HG03520 (cell line): ENCODE measurements around the gene YPEL1.
A peak's percentile ranks its signal among the peaks of the same experiment; 100 is the strongest.

Experiments used
- ATAC-seq: cut with Tn5 transposase; IDR thresholded peaks from one replicate; pipeline ENCODE4 v1.9.1; 2021; ENCODE audit warnings: mild to moderate bottlenecking, moderate library complexity; ENCODE audit not compliant: unreplicated experiment

YPEL1 gene

DNA sequence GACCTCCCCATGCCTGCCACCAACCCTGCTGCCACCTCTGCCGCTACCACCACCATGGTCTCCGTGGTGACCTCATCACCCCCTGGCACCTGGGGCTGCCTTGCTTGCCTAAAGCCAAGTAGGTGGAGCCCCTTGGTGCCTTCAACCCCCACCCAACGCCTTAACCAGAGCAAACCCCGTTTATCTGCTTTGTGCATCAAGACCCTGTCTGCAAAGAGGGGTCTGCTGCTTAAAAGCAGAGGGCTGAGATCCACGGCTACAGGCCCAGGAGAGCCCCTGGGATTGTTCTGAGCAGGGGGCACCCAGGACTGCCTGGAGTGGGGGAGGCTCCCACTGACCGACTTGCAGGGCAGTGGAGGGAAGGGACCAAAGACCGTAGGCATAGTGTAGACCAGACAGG, 74.7 kb downstream of the YPEL1 start:
- no peak for ATAC-seq

DNA sequence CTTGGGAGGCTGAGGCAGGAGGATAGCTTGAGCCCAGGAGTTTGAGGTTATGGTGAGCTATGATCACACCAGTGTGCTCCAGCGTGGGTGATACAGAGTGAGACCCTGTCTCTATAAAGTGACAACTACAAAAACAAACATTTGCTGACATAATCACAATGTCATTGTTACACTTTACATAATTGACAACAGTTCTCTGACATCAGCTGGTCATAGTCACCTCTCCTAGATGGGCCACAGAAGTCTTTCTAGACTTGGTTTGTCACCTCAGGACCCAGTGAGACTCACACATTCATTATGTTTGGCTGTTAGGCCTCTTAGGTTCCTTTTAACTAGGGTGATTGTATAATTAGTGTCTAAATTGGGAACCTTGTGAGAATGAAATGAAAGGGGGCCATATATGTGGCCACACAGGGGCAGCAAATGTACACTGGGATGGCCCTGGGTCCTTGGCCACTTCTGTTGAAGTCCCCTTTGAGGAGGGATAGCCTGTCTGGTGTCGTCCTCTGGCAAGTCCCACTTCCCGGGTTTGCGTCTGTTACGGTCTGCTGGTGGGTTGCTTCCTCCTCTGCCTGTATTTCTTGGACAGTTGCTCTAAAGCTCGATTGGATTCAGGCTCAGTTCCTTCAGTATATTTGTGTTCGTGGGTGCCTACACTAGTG, 75.6 kb downstream of the YPEL1 start:
- ATAC-seq = no peak

GRCh38 chr22:21657360-21658032, 78.1 kb downstream of the YPEL1 start:
- ATAC-seq = no peak

DNA sequence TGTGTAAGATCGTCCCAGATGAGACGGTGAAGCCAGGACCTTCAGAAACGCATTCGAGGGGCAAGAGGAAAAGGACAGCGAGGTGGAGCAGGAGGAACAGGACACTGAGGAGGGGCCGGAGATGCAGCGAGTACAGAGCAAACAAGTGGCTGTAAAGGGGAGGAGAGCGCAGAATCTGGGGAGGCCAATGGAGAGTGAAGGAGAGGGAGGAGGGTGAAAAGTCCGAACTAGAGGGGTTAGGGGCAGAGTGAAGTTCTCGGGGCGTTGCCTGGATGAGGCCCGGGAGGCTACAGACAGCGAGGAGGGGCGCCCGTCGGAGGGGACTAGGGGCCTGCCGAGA, 78.6 kb downstream of the YPEL1 start:
- no peak for ATAC-seq

DNA sequence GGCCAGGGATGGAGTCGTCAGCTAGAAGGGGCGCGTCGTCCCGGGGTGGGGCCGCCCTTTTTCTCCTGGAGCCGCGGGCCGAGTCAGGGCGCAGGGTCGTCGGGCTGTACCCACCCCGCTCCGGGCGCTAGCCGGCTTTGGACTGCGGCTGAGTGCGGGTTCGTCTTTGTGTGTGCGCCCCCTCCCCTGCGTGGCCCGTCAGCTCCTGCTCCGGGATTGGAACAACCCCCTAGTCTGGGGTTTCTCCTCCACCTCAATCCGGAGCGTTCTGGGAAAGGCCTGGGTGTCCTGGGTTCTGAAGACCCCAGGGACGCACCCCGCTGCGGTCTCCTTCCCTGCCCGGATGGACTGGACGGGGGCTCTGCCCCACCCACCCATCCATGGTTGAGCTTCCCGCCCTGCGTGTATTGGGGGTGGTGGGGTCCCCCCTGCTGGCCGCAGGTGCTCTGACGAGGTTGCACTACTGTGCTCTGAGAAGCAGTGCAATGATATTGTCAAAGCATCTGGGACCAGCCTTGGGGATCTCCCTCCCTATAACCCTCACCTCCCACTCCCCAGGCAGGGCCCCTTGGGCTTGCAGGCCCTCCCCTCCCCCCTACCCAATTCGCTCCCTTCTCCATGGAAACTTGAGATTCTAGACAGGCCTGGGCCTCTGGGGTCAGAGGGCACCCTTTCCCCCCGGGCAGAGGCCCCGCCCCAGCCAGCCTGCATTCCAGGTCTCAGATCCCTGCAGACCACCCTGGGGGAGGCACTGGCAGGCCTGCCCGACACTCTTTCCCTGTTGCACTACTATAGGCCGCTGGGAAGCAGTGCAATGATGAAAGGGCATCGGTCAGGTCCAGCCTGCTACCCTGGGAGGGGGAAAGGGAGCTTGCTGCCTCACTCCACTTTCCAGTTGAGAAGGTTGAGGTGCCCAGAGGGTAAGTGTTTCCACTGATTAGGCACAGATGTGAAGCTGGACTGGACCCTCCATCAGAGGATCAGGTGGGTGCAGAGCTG, 82.7 kb downstream of the YPEL1 start:
- peak; percentile 6 for ATAC-seq

DNA sequence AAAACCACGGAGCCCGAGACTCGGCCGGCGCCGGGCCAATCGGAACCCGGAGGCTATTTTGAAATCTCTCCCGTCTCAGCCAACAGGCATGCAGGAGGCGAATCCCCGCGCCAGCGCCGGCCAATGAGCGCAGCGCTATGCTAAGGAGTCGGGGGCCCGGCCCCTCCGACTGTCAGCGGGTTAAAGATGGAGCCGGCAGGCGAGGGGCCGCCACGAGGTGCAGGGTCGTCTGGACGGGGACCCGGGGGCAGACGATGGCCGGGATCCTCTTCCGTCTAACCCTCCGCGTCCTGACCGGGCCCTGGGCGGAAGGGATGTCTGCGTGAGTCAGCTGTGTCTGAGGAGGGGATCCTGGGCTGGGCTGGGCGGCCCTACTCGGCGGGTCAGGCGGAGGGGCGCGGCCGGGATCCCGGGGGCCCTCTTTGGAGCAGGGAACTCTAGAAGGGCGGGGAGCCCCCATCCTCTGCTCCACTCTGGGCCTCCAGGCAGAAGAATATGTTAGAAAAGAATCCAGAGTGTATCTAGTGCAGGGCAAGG, 83.5 kb downstream of the YPEL1 start:
- peak; percentile 88 for ATAC-seq

GRCh38 chr22:21651521-21652009, 84.0 kb downstream of the YPEL1 start:
- ATAC-seq = peak; percentile 22

DNA sequence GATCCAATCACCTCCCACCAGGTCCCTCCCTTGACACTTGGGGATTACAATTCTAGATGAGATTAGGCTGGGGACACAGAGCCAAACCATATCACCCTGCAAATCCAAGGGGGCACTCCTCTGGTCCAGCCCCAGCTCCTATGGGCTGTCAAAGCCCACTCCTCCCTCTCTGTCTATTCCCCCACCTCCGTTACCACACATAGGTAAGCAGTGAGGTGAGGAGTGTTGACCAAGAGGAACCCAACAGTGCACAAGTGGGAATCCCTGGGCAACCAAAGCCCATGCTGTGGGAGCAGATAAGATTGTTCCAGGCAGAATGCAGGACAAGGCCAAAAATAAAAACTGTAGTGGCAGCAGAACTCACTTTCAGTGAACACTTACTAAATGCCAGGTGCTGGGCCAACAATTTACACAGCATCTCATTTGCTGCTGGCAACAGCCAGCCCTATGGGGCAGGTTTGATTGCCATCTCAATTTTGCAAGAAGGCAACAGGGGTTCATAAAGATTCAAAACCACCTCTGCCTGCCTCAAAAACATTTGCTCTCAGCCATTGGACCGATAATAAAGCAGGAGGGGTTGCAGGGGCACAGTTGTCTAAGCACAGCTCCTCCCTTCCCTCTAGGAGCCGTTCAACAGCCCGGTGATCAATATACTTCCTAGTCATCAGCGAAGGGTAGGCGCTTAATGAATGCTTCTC, 84.6 kb downstream of the YPEL1 start:
- no peak for ATAC-seq

DNA sequence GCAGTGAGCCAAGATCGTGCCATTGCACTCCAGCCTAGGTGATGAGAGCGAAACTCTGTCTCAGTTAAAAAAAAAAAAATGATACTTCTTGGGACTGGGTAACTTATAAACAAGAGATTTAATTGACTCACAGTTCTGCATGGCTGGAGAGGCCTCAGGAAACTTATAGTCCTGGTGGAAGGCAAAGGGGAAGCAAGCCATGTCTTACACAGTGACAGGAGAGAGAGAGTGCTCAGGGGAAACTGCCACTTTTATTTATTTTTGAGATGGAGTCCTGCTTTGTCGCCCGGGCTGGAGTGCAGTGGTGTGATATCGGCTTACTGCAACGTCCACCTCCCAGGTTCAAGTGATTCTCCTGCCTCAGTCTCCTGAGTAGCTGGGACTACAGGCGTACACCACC, 85.3 kb downstream of the YPEL1 start:
- ATAC-seq = no peak
